ENCODE results near the gene STEAP3. TPM values are rescaled to one million over a fixed set of nuclear protein-coding genes. Genes with fewer than 3 reads are reported as not detected.

Gene STEAP3
- total RNA-seq, 2 donors from 2014 or later = 17.9 to 31.4 TPM

GRCh38 chr2:119197529-119198239, 25.9 kb upstream of the STEAP3 start:
- ATAC-seq (ENCODE audit: insufficient number of reproducible peaks, low FRiP score, low read depth) = no peak

GRCh38 chr2:119198240-119198840, 25.3 kb upstream of the STEAP3 start:
- H3K27me3 ChIP-seq (replicated peaks; ENCODE audit: insufficient read depth) = no peaks in the 10 kb centered on the region

More at GRCh38 chr2:119197529-119198239, 25.9 kb upstream of the STEAP3 start:
- no peaks in the 10 kb centered on the region for H3K27me3 ChIP-seq (replicated peaks; ENCODE audit: insufficient read depth)
- H3K9me3 ChIP-seq = no peaks in the 10 kb centered on the region
- TF ChIP-seq, protein P1, sequence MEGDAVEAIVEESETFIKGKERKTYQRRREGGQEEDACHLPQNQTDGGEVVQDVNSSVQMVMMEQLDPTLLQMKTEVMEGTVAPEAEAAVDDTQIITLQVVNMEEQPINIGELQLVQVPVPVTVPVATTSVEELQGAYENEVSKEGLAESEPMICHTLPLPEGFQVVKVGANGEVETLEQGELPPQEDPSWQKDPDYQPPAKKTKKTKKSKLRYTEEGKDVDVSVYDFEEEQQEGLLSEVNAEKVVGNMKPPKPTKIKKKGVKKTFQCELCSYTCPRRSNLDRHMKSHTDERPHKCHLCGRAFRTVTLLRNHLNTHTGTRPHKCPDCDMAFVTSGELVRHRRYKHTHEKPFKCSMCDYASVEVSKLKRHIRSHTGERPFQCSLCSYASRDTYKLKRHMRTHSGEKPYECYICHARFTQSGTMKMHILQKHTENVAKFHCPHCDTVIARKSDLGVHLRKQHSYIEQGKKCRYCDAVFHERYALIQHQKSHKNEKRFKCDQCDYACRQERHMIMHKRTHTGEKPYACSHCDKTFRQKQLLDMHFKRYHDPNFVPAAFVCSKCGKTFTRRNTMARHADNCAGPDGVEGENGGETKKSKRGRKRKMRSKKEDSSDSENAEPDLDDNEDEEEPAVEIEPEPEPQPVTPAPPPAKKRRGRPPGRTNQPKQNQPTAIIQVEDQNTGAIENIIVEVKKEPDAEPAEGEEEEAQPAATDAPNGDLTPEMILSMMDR (IDR thresholded peaks at IDR 0.05) = no peak
- H3K36me3 ChIP-seq = no peaks in the 10 kb centered on the region
- H3K4me1 ChIP-seq (ENCODE audit: control insufficient read depth in 1 of 2, low read depth in 2 of 2) = no peaks in the 10 kb centered on the region
- H3K27ac ChIP-seq = no peak overlapping the region
- no peak overlapping the region for H3K4me3 ChIP-seq
- DNase-seq (ENCODE audit: low spot score) = no peak

DNA sequence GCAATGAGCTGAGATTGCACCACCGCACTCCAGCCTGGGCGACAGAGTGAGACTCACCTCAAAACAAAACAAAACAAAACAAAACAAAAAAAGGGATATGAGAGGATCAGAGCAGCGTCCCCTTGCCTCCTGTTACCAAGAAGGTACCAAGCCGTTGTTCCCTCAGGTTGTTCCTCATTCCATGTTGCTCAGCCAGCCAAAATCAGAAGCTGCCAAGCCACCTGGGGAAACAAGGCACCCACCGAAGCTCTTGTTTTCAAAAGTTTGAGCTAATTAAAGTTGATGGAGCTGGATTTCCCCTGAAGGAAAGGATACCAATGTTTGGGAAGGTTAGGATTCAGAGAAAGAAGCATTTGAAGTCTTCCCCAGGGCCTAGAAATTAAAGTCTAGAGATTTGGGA, 21.8 kb upstream of the STEAP3 start:
- ATAC-seq (ENCODE audit: insufficient number of reproducible peaks, low FRiP score, low read depth) = no peak
- TF ChIP-seq, protein P1 (IDR thresholded peaks at IDR 0.05) = no peak
- DNase-seq (ENCODE audit: low spot score) = no peak
- Histone ChIP-seq H3K27ac (no peak overlapping the region), H3K36me3 (no peaks in the 10 kb centered on the region), H3K27me3 (replicated peaks; ENCODE audit: insufficient read depth) (no peaks in the 10 kb centered on the region), H3K4me3 (no peak overlapping the region), H3K4me1 (ENCODE audit: control insufficient read depth in 1 of 2, low read depth in 2 of 2) (no peaks in the 10 kb centered on the region), H3K9me3 (no peaks in the 10 kb centered on the region)

More at GRCh38 chr2:119198240-119198840, 25.3 kb upstream of the STEAP3 start:
- ATAC-seq (ENCODE audit: insufficient number of reproducible peaks, low FRiP score, low read depth) (no peak), DNase-seq (ENCODE audit: low spot score) (no peak)
- TF ChIP-seq, protein P1 (IDR thresholded peaks at IDR 0.05) = no peak
- no peak overlapping the region for H3K4me3 ChIP-seq
- no peaks in the 10 kb centered on the region for H3K4me1 ChIP-seq (ENCODE audit: control insufficient read depth in 1 of 2, low read depth in 2 of 2)
- H3K36me3 ChIP-seq = no peaks in the 10 kb centered on the region
- no peaks in the 10 kb centered on the region for H3K9me3 ChIP-seq
- no peak overlapping the region for H3K27ac ChIP-seq

DNA sequence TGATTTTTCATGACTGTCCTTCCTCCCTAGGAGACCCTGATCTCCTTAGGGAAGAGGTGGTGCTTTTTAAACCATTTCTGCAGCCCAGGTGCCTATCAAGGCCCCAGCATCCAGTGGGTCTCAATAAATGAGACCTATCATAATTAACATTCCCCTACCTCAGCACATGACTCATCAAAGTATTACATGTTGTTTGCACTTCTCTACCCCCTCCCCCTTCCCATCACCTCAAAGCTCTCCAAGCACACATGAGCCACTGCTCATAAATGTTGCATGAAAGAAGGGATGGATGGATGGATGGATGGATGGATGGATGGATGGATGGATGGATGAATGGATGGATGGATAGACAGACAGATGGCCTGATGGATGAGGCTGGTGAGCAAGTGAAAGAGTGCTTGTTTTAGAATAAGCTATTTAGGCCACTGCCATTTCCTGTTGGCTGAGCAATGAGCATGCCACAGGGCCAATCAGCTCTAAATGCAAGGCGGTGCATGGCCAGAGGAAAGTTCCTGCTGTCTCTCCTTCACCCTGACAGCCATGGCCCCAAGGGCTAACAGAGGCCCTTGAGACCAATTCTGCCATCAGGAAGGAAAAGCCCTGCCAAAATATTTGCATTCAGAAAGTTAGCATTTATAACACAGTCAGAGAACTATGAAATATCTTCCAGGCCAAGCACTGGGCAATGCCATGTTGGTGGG, 20.9 kb upstream of the STEAP3 start:
- H3K4me3 ChIP-seq = no peak overlapping the region
- no peaks in the 10 kb centered on the region for H3K9me3 ChIP-seq
- no peaks in the 10 kb centered on the region for H3K4me1 ChIP-seq (ENCODE audit: control insufficient read depth in 1 of 2, low read depth in 2 of 2)
- H3K27me3 ChIP-seq (replicated peaks; ENCODE audit: insufficient read depth) = no peaks in the 10 kb centered on the region
- no peak for DNase-seq (ENCODE audit: low spot score)
- TF ChIP-seq, protein P1 (IDR thresholded peaks at IDR 0.05) = no peak
- H3K27ac ChIP-seq = no peak overlapping the region
- no peak for ATAC-seq (ENCODE audit: insufficient number of reproducible peaks, low FRiP score, low read depth)
- no peaks in the 10 kb centered on the region for H3K36me3 ChIP-seq

DNA sequence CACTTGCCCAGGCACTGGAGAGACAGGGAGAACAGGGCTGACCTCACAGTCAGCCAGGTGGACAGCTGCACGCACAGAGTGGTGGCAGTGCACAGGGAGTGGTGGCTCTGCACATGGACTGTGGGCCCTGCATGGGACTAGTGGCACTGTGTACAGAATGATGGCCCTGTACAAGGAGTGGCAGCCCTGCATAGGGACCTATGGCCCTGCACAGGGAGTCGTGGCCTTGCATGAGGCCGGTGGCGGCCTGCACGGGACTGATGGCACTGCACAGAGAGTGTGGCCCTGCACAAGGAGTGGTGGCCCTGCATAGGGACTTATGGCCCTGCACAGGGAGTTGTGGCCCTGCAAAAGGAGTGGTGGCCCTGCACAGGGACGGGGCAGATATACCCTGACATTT, 19.1 kb upstream of the STEAP3 start:
- TF ChIP-seq, protein P1 (IDR thresholded peaks at IDR 0.05) = no peak
- no peaks in the 10 kb centered on the region for H3K9me3 ChIP-seq
- ATAC-seq (ENCODE audit: insufficient number of reproducible peaks, low FRiP score, low read depth) (no peak), DNase-seq (ENCODE audit: low spot score) (no peak)
- no peaks in the 10 kb centered on the region for H3K27me3 ChIP-seq (replicated peaks; ENCODE audit: insufficient read depth)
- no peak overlapping the region for H3K27ac ChIP-seq
- no peaks in the 10 kb centered on the region for H3K36me3 ChIP-seq
- no peak overlapping the region for H3K4me3 ChIP-seq
- H3K4me1 ChIP-seq (ENCODE audit: control insufficient read depth in 1 of 2, low read depth in 2 of 2) = no peaks in the 10 kb centered on the region

Measured in thoracic aorta (tissue), 2 donors.